Measurements from ENCODE around the gene VMP1.

Gene VMP1

GRCh38 chr17:59815965-59816364 is 108.5 kb downstream of the VMP1 start:
- Histone ChIP-seq H3K4me1 (ENCODE audit: control insufficient read depth, low read length) (no peaks in the 10 kb centered on the region), H3K27ac (ENCODE audit: low read depth, low read length) (no peak overlapping the region), H3K9me2 (replicated peaks; ENCODE audit: control insufficient read depth, low read length) (no peaks in the 10 kb centered on the region), H3F3A (ENCODE audit: control insufficient read depth, insufficient read depth) (0 out of 2 replicates have a peak, but pooled peaks cover 6% of the 10 kb centered on the region), H4K20me1 (ENCODE audit: control insufficient read depth, insufficient read depth, low read depth, low read length) (no peaks in the 10 kb centered on the region), H3K9me3 (ENCODE audit: control insufficient read depth, insufficient read depth, low read length) (no peaks in the 10 kb centered on the region), H3K79me2 (ENCODE audit: control insufficient read depth, low read length) (no peaks in the 10 kb centered on the region), H3K4me3 (ENCODE audit: low read length) (no peak overlapping the region), H3K4me2 (ENCODE audit: low read length) (no peak overlapping the region), H3K36me3 (ENCODE audit: control insufficient read depth, low read length) (peaks cover 6% of the 10 kb centered on the region), H3K27me3 (ENCODE audit: control insufficient read depth, low read length) (no peaks in the 10 kb centered on the region)
- TF ChIP-seq CTCF (IDR thresholded peaks at IDR 0.05; ENCODE audit: low read depth, low read length, poor library complexity, severe bottlenecking) (no peak), EZH2phosphoT487 (IDR thresholded peaks at IDR 0.05; ENCODE audit: borderline replicate concordance, low read length) (no peak)

- no peaks in the 10 kb centered on the region for H4K20me1 ChIP-seq (ENCODE audit: control insufficient read depth, insufficient read depth, low read depth, low read length)
- H3K4me2 ChIP-seq (ENCODE audit: low read length) = 0 out of 2 replicates have a peak overlapping the region, but pooled peaks have one; percentile 10
- no peaks in the 10 kb centered on the region for H3K36me3 ChIP-seq (ENCODE audit: control insufficient read depth, low read length)
- no peaks in the 10 kb centered on the region for H3K27me3 ChIP-seq (ENCODE audit: control insufficient read depth, low read length)
- H3K9me3 ChIP-seq (ENCODE audit: control insufficient read depth, insufficient read depth, low read length) = no peaks in the 10 kb centered on the region
- peaks cover 10% of the 10 kb centered on the region for H3F3A ChIP-seq (ENCODE audit: control insufficient read depth, insufficient read depth)
- no peaks in the 10 kb centered on the region for H3K9me2 ChIP-seq (replicated peaks; ENCODE audit: control insufficient read depth, low read length)
- peaks cover 52% of the 10 kb centered on the region for H3K4me1 ChIP-seq (ENCODE audit: control insufficient read depth, low read length)
- H3K27ac ChIP-seq (ENCODE audit: low read depth, low read length) = no peak overlapping the region
- H3K4me3 ChIP-seq (ENCODE audit: low read length) = no peak overlapping the region
- H3K79me2 ChIP-seq (ENCODE audit: control insufficient read depth, low read length) = peaks cover 15% of the 10 kb centered on the region
- TF ChIP-seq EZH2phosphoT487 (IDR thresholded peaks at IDR 0.05; ENCODE audit: borderline replicate concordance, low read length) = no peak
- TF ChIP-seq CTCF (IDR thresholded peaks at IDR 0.05; ENCODE audit: low read depth, low read length, poor library complexity, severe bottlenecking) = no peak
These were observed 118.3 kb downstream of the VMP1 start for GRCh38 chr17:59825533-59826322.

GRCh38 chr17:59826706-59827453 is 119.4 kb downstream of the VMP1 start:
- Histone ChIP-seq H3K79me2 (ENCODE audit: control insufficient read depth, low read length) (peaks cover 15% of the 10 kb centered on the region), H3K4me2 (ENCODE audit: low read length) (peak overlapping the region; percentile 10), H3K9me3 (ENCODE audit: control insufficient read depth, insufficient read depth, low read length) (no peaks in the 10 kb centered on the region), H4K20me1 (ENCODE audit: control insufficient read depth, insufficient read depth, low read depth, low read length) (no peaks in the 10 kb centered on the region), H3K4me1 (ENCODE audit: control insufficient read depth, low read length) (peaks cover 64% of the 10 kb centered on the region), H3K4me3 (ENCODE audit: low read length) (no peak overlapping the region), H3K27ac (ENCODE audit: low read depth, low read length) (no peak overlapping the region), H3K27me3 (ENCODE audit: control insufficient read depth, low read length) (no peaks in the 10 kb centered on the region), H3F3A (ENCODE audit: control insufficient read depth, insufficient read depth) (peaks cover 16% of the 10 kb centered on the region), H3K36me3 (ENCODE audit: control insufficient read depth, low read length) (no peaks in the 10 kb centered on the region), H3K9me2 (replicated peaks; ENCODE audit: control insufficient read depth, low read length) (no peaks in the 10 kb centered on the region)
- TF ChIP-seq EZH2phosphoT487 (IDR thresholded peaks at IDR 0.05; ENCODE audit: borderline replicate concordance, low read length) (no peak), CTCF (IDR thresholded peaks at IDR 0.05; ENCODE audit: low read depth, low read length, poor library complexity, severe bottlenecking) (no peak)
